HG02885 (cell line): Measurements from ENCODE around the gene DRAM1.
"Not testable (repeated sequence)": the region's sequence is repeated elsewhere in the genome, so short reads cannot be mapped to it uniquely, and the experiment has no call there.

Experiments
- ATAC-seq: cut with Tn5 transposase; IDR thresholded peaks from one replicate; pipeline ENCODE4 v1.9.1; 2021; ENCODE audit warnings: mild to moderate bottlenecking; ENCODE audit not compliant: unreplicated experiment, poor library complexity

Gene DRAM1

DNA sequence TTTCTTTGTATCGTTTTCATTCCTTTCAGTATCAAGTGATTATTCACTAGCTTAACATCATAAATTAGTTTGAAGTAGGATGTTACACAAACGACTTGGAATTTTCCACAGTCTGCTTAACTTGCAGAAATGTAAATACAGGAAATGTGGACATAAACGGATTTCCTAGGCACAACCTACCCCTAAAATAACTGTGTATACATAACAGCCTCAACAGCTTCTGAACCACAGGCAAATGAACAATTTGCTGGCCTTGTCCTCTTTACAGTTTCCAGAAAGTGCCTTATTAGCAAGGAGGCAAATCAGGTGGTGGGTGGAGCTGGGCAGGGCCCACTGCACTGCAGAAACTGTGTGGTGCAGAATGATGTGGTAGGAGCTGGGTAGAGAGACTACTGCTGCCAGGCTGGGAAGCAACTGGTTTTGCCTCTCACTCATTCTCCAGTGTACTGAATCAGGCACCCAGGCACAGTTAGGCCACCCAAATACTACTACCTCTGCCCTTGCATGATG, 14.1 kb downstream of the DRAM1 start:
- ATAC-seq = peak; percentile 92

DNA sequence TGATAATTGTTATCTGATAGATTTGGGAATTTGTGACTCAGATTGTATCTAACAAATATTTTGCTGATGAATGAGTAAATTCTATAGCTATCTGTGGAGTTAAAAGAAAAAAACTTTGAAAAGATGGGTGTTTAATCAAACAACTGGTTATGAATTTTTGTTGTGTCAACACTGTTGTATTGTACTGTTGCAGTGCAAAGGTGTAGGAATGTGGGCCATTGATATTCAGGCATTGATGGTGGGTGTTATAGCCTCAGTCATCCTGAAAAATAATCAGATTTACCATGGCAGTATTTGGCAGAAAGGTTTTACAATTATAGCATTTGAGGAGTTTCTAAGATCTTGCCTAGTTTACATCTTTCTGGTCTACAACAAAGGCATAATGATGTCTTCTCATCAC, 15.4 kb downstream of the DRAM1 start:
- ATAC-seq = no peak

GRCh38 chr12:101901777-101902176, 24.4 kb downstream of the DRAM1 start:
- ATAC-seq = no peak

DNA sequence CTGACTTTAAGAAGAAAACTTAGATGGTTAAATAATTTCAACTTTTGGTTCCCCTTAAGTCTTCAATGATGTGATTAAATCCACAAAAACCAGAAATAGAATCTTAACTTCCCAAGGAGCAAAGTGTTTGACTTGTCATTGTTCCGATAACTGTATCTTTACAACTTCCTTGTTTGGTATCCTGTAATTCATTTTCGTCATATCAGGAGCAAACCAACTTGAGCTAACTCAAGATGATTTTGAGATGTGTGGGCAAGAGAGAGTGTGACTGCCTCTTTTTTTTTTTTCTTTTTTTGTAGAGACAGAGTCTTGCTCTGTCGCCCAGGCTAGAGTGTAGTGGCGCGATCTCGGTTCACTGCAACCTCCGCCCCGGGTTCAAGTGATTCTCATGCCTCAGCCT, 25.3 kb downstream of the DRAM1 start:
- ATAC-seq = no peak

GRCh38 chr12:101906226-101906625, 28.8 kb downstream of the DRAM1 start:
- ATAC-seq = no peak

- no peak for ATAC-seq
Observed at GRCh38 chr12:101908395-101908794, 31.0 kb downstream of the DRAM1 start.

DNA sequence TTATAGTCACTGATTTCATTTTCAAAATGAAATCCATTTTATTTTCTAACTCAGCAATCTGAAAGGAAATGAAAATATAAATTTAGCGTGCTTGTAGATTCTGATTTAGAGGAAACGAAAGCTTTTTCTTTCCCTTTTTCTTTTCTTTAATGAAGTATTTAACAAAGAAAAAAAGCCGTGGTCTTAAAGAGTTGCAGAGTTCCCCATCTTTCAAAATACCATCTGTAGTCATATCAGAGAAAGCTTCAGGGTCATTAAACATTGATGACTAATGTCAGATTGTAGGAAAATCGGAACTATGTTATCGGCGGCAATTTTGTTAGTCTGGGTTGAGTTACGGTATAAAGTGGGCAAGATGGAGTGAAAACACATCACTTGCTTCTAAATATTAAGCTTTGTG, 32.3 kb downstream of the DRAM1 start:
- ATAC-seq = peak; percentile 40

DNA sequence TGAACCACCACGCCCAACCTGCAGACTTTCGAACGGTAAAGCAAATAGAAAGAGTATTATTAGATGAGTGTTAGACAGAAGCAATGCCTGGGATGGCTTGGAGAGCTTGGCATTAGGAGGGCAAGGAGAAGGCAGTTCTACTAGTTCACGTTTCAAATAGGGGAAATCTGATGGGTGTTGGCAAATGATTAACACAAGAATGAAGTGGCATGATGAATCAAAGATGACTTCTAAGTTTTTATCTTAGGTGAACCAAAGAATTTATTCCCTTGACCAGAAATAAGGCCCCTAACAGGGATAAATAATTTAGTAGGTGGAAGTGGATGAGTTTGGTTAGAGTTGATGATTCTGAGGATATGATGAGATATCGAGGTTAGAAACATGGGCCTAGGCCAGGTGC, 38.5 kb downstream of the DRAM1 start:
- ATAC-seq = no peak

GRCh38 chr12:101918805-101919204, 41.4 kb downstream of the DRAM1 start:
- not testable (repeated sequence) for ATAC-seq

DNA sequence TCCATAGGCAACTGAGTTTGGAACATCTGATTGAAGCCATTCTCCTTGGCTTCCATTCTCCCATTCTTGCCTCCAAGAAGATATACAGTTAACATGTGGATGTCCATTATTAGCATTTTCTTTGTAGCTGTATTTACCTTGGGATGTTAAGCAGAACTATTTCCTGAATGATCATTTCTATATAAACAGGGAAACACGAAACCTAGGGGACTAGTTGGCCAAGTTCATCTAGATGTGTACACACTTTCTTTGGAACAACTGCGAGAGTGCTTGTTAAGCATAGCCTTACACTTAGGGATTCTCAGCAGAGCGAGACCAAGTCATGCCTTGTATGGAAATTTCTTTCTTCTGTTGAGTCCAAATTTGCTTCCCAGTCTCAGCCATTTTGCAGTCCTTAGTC, 42.1 kb downstream of the DRAM1 start:
- no peak for ATAC-seq

- ATAC-seq = no peak
Observed at GRCh38 chr12:101920906-101921305, 43.5 kb downstream of the DRAM1 start.

GRCh38 chr12:101923045-101923718, 45.8 kb downstream of the DRAM1 start:
- no peak for ATAC-seq

GRCh38 chr12:101924618-101925017, 47.2 kb downstream of the DRAM1 start:
- no peak for ATAC-seq

DNA sequence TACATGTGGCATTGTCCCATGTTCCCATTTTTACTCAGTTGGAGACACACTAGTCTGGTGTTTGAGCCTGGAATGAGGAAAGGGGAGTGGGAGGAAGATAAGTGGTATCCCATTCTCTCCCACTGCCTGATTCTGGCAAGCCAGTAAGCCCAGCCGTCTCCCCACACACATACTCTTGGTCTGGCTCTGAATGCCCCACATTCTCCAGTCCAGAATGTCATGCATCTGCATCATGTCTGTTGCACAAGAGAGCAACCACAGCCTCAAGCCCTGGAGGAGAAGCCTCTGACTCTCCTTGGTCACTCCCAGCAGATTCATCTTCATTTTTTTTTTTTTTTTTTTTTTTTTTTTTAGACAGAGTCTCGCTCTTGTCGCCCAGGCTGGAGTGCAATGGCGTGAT, 48.0 kb downstream of the DRAM1 start:
- ATAC-seq = no peak

DNA sequence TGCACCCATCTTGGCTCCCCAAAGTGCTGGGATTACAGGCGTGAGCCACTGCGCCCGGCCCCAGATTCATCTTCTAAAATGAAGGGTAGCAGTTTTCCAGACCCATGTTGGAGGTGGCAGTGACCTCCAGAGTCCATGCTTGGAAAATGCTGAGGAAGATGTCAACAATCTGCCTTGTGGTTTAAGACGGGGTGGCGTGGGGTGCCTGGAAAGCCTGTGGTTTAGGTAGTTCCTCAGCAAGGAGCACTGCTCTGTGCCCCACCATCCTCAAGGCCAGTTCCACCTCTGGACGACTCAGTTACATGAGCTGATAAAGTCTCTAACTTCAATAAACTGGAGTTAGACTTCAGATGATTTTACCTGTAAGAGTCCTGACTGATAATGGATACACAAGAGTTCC, 48.6 kb downstream of the DRAM1 start:
- no peak for ATAC-seq

- ATAC-seq = no peak
Observed at GRCh38 chr12:101927036-101927435, 49.7 kb downstream of the DRAM1 start.

- ATAC-seq = no peak
Observed at GRCh38 chr12:101927999-101928398, 50.6 kb downstream of the DRAM1 start.

GRCh38 chr12:101928556-101928955, 51.2 kb downstream of the DRAM1 start:
- ATAC-seq = no peak

GRCh38 chr12:101929365-101930041, 52.1 kb downstream of the DRAM1 start:
- peak; percentile 30 for ATAC-seq

DNA sequence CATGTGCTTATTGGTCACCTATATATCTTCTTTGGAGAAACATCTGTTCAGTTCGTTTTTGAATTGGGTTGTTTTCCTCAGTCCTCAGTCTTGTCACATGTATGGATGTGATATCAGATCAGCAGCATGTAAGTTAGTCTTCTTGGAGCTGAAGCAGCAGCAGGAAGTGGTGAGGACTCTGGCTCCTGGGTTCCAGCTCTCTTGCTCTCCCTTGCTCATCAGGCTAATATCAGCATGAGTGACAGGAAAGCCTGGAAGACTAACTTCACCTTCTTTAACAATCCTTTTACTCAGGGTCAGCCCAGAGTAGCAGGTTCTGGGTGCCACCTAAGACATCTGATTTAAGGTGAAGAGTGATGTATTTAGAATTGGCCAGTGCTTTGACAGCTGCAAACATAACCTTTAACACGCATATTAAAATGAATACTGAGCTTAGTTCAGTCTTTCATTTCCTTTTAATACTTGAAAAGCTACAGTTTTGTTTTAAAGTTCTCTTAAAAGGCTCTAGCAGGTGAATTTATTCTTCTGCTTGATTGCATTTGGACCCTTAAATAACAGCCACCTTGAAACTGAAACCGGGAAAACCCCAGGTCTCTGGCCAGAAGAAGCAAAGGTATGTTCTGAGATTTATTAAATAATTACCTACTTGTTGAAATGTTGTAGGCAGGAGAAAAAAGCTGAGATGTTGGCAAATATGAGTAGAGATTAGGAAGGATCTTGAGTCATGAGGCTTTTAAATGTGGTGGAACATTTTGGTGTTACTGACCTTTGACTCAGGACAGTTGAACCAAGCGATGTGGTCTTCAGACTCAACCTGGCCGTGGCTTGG, 54.3 kb downstream of the DRAM1 start:
- ATAC-seq = peak; percentile 40

DNA sequence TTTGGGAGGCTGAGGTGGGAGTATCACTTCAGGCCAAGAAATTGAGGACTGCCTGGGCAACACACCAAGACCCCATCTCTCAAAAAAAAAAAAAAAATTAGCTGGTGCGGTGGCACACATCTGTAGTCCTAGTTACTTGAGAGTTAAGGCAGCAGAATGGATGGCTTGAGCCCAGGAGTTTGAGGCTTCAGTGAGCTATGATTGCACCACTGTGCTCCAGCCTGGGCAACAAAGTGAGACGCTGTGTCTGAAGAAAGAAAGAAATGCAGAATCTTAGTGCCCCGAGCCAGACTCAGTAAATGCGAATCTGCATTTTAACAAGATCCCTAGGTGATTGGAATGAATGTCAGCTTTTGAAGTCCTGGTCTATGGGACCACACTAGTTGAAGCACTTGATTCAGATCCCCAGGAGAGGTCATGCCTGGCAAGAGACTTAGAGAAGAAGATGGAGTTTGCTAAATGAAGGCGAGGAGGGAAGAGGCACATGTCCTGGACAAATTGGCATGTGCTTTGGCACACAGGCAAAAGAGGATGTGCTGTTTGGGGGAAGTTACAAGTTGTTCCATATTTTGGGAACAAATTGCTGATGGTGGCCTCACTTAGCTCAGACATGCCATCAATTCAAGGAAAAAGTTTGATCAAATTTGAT, 56.6 kb downstream of the DRAM1 start:
- no peak for ATAC-seq
